NB4 (cell line): ENCODE results near the gene MYOF.
"Not testable (repeated sequence)": the region's sequence is repeated elsewhere in the genome, so short reads cannot be mapped to it uniquely, and the experiment has no call there.

Experiments
- DNase-seq: peaks from one replicate; pipeline ENCODE4 v3.0.0; 2010; ENCODE audit warnings: low read depth
- H3K4me3 ChIP-seq: one replicate; pipeline ENCODE4 v1.5.1; 2011; ENCODE audit warnings: mild to moderate bottlenecking, low read depth, low read length, moderate library complexity
- CTCF ChIP-seq: IDR thresholded peaks from one replicate; pipeline ENCODE4 v1.5.1; 2012; ENCODE audit warnings: low read depth, low read length
- MAX ChIP-seq: IDR thresholded peaks from 2 replicates; pipeline ENCODE4 v1.6.1; 2011; ENCODE audit warnings: low read depth, low read length
- MYC ChIP-seq: IDR thresholded peaks from 2 replicates; pipeline ENCODE4 v1.6.1; 2011; ENCODE audit warnings: low read depth, low read length
- POLR2A ChIP-seq: IDR thresholded peaks from 2 replicates; pipeline ENCODE4 v1.6.1; 2011; ENCODE audit warnings: mild to moderate bottlenecking; ENCODE audit not compliant: insufficient read length; ENCODE audit errors: extremely low read depth

MYOF gene

DNA sequence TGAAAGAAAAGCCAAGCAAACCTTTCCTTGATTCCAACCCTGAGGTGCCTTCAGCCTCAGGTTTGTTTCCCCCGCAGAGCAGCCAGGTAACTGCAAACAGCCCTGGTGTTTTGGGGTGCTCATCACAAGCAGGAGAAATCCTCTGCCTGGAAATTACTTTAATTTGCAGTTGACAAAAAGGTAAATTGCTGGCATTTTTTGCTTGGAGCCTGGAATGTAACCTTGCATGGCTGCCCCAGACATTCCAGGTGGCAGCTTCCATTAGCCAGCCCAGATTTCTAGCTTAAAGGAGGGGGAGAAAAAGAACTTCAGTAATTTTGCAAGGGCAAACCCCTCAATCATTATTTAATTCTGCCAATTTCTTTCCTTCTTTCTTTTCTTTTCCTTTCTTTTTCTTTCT lies 194.4 kb downstream of the MYOF start:
- TF ChIP-seq MAX (no peak), MYC (no peak), CTCF (no peak), POLR2A (no peak)
- DNase-seq = no peak
- no peak overlapping the region for H3K4me3 ChIP-seq

DNA sequence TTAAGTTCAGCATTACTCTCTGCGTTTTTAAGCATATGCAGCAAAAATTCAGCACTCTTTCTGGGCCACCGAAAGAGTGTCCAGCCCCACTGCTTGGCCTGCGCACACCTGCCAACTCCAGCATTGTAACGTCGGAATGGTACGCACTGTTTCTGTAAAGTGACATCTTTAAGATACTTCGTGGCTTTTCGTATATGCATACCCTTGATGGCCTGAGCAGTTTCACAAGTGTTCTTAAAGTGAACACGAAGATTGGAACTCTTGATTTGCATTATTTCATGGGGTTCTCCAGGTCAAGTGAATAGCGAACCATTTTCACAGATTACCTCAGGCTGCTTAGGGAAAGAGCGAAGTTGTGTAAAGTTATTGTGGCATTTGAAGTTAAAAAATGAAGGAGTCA lies 197.9 kb downstream of the MYOF start:
- not testable (repeated sequence) for DNase-seq, H3K4me3 ChIP-seq

DNA sequence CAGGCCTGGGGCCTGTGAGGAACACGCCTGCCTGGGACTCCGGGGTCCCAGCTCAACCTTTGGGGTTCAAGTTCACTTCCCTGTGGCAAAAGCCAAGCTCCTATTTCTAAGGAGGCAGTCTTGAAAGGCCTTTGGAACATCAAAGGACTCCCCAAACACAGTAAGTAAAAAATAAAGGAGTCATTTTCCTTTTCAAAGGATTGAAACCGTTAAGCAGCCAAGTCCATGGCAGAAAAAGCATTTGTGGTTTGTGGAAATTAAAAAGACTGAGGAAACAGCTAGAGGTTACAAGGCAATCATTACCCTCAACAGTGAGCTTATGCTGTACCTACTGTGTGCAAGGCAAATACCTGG lies 200.8 kb downstream of the MYOF start:
- no peak overlapping the region for H3K4me3 ChIP-seq
- no peak for TF ChIP-seq MYC
- no peak for TF ChIP-seq POLR2A
- TF ChIP-seq CTCF = no peak
- no peak for TF ChIP-seq MAX
- DNase-seq = no peak

DNA sequence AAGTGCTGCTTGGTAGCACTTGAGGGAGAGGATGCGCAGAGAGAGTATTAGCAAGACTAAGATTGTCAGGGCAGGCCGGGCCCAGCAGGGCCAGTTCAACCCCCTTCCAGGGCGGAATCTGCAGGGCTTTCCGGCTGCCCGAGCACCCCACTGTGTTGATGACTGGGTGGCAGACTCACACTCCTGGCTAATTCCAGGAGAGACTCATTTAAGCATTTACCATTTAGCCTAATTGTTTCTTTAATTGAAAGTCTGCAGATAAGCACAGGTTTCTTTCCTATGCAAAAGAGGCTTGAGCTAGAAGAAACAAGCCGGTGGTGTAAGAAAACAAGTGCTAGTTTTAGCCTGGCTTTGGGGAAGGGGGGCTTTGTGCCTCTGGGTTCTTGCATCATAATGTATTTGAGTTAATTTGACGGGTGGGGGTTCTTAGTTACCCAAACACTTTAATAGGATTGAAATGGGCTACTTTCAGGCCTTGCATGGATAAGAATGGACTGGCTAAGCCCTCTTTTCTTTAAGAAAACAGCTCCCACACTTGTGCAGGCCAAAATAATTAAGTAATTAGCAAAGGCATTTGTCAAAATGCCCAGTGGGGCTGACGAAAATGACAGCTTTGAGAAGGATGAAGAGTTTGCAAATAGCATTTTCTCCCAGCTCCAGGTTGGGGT lies 201.3 kb downstream of the MYOF start:
- TF ChIP-seq MAX (no peak), POLR2A (no peak), CTCF (no peak), MYC (no peak)
- no peak for DNase-seq
- no peak overlapping the region for H3K4me3 ChIP-seq

GRCh38 chr10:93280121-93280698 lies 201.9 kb downstream of the MYOF start:
- H3K4me3 ChIP-seq = no peak overlapping the region
- DNase-seq = no peak
- TF ChIP-seq CTCF = no peak
- TF ChIP-seq MYC = no peak
- no peak for TF ChIP-seq MAX
- no peak for TF ChIP-seq POLR2A

- no peak for DNase-seq
- no peak overlapping the region for H3K4me3 ChIP-seq
- TF ChIP-seq MAX = no peak
- no peak for TF ChIP-seq CTCF
- no peak for TF ChIP-seq POLR2A
- no peak for TF ChIP-seq MYC
Observed at GRCh38 chr10:93277360-93277759, 204.8 kb downstream of the MYOF start.
